ENCODE data around the gene CPA5. TPM values are rescaled to one million over a fixed set of nuclear protein-coding genes. Genes with fewer than 3 reads are reported as not detected.

CPA5 gene
- total RNA-seq, 1 experiment from 2014 or later: not detected

DNA sequence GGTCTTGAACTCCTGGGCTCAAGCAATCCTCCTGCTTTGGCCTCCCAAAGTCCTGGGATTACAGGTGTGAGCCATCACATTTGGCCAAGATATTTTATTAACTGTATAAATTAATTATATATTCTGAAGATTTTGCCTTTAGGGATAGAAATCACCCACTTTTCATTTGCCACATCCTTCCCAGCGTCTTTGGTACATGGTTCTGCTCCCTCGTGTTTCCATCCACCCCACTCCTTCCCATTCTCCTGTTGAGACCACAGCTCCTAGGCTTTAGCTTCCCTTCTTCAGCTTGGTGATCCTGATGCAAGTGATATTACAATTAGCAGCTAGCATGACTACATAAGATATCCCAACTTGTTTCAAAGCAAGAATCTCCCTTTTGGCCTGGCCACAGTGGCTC, 44.1 kb downstream of the CPA5 start:
- Histone ChIP-seq H3K4me2 (ENCODE audit: low read length) (no peak overlapping the region), H3K4me1 (ENCODE audit: insufficient read depth, low read length) (no peaks in the 10 kb centered on the region), H3F3A (ENCODE audit: low read length, unreplicated experiment) (no peaks in the 10 kb centered on the region), H4K20me1 (ENCODE audit: low read length) (no peaks in the 10 kb centered on the region), H3K36me3 (ENCODE audit: low read depth, low read length) (no peaks in the 10 kb centered on the region), H3K27me3 (ENCODE audit: low read length) (no peaks in the 10 kb centered on the region), H3K9ac (ENCODE audit: low read length) (no peak overlapping the region), H3K9me2 (replicated peaks; ENCODE audit: low read length) (no peaks in the 10 kb centered on the region), H2AFZ (ENCODE audit: low read length) (no peak overlapping the region), H3K27ac (ENCODE audit: low read length) (no peak overlapping the region), H3K9me3 (ENCODE audit: low read length) (no peaks in the 10 kb centered on the region), H3K4me3 (ENCODE audit: low read length) (no peak overlapping the region), H3K79me2 (ENCODE audit: low read length) (no peaks in the 10 kb centered on the region)
- no peak for TF ChIP-seq EZH2 (IDR thresholded peaks at IDR 0.05; ENCODE audit: low read length, unreplicated experiment)
- DNase-seq (no peak), ATAC-seq (no peak)
- ChIA-PET CTCF (no interaction called here), POLR2A (ENCODE audit: unreplicated experiment) (no interaction called here)
- intact Hi-C loops (cut with micrococcal nuclease): no loop called here
- no TSS peak for BruUV-seq (replicated peaks)

- DNase-seq (no peak), ATAC-seq (no peak)
- POLR2A ChIA-PET (ENCODE audit: unreplicated experiment): no interaction called here
- intact Hi-C loops (cut with micrococcal nuclease): no loop called here
- Histone ChIP-seq H3K4me2 (ENCODE audit: low read length) (no peak overlapping the region), H3K27me3 (ENCODE audit: low read length) (no peaks in the 10 kb centered on the region), H3K27ac (ENCODE audit: low read length) (no peak overlapping the region), H3K9me2 (replicated peaks; ENCODE audit: low read length) (no peaks in the 10 kb centered on the region), H4K20me1 (ENCODE audit: low read length) (no peaks in the 10 kb centered on the region), H3K9me3 (ENCODE audit: low read length) (no peaks in the 10 kb centered on the region), H3K4me1 (ENCODE audit: insufficient read depth, low read length) (no peaks in the 10 kb centered on the region), H2AFZ (ENCODE audit: low read length) (no peak overlapping the region), H3K4me3 (ENCODE audit: low read length) (no peak overlapping the region), H3K36me3 (ENCODE audit: low read depth, low read length) (no peaks in the 10 kb centered on the region), H3K79me2 (ENCODE audit: low read length) (no peaks in the 10 kb centered on the region), H3K9ac (ENCODE audit: low read length) (no peak overlapping the region), H3F3A (ENCODE audit: low read length, unreplicated experiment) (no peaks in the 10 kb centered on the region)
- TF ChIP-seq EZH2phosphoT487 (IDR thresholded peaks at IDR 0.05; ENCODE audit: borderline replicate concordance, low read length) (no peak), EZH2 (IDR thresholded peaks at IDR 0.05; ENCODE audit: low read length, unreplicated experiment) (no peak), CTCF (conservative IDR thresholded peaks at IDR 0.05; ENCODE audit: low read depth, low read length) (no peak)
- BruUV-seq (replicated peaks): no TSS peak
- CTCF ChIA-PET: no interaction called here
Measured at GRCh38 chr7:130390486-130390885, 45.9 kb downstream of the CPA5 start.

DNA sequence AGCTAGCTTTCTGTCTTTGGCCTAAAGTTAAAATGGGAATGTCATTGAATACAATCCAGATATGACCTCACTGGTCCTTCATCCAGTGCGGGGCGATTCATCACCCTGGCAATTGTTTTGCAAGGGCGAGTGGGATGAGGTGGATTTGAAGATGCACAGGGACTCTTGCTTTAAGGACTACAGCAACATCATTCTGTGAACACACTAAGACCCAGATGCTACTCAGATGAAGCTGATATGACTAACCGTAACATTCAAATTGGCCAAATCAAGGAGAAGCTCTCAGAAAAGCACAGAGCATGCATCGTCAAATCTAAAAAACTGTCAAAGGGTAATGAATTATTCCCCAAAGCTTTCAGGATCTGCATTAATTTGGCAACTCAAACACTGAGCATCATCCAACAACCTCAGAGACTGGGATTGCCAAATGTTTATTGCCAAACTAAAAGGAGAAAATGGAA, 48.5 kb downstream of the CPA5 start:
- no peaks in the 10 kb centered on the region for H3K36me3 ChIP-seq (ENCODE audit: low read depth, low read length)
- H3K4me1 ChIP-seq (ENCODE audit: insufficient read depth, low read length): no peaks in the 10 kb centered on the region
- DNase-seq (no peak), ATAC-seq (no peak)
- TF ChIP-seq EZH2 (IDR thresholded peaks at IDR 0.05; ENCODE audit: low read length, unreplicated experiment) (no peak), CTCF (conservative IDR thresholded peaks at IDR 0.05; ENCODE audit: low read depth, low read length) (no peak), EZH2phosphoT487 (IDR thresholded peaks at IDR 0.05; ENCODE audit: borderline replicate concordance, low read length) (no peak)
- no peak overlapping the region for H3K4me2 ChIP-seq (ENCODE audit: low read length)
- H3K9ac ChIP-seq (ENCODE audit: low read length): no peak overlapping the region
- H4K20me1 ChIP-seq (ENCODE audit: low read length): no peaks in the 10 kb centered on the region
- H3K27ac ChIP-seq (ENCODE audit: low read length): no peak overlapping the region
- H3K79me2 ChIP-seq (ENCODE audit: low read length): no peaks in the 10 kb centered on the region
- no peak overlapping the region for H2AFZ ChIP-seq (ENCODE audit: low read length)
- H3F3A ChIP-seq (ENCODE audit: low read length, unreplicated experiment): no peaks in the 10 kb centered on the region
- ChIA-PET POLR2A (ENCODE audit: unreplicated experiment) (no interaction called here), CTCF (no interaction called here)
- intact Hi-C loops (cut with micrococcal nuclease): no loop called here
- H3K9me2 ChIP-seq (replicated peaks; ENCODE audit: low read length): no peaks in the 10 kb centered on the region
- no peaks in the 10 kb centered on the region for H3K27me3 ChIP-seq (ENCODE audit: low read length)
- no peaks in the 10 kb centered on the region for H3K9me3 ChIP-seq (ENCODE audit: low read length)
- no peak overlapping the region for H3K4me3 ChIP-seq (ENCODE audit: low read length)
- no TSS peak for BruUV-seq (replicated peaks)
